SJSA1 (cell line): ENCODE results near the gene PPP2R2C. TPM values are rescaled to one million over a fixed set of nuclear protein-coding genes. Genes with fewer than 3 reads are reported as not detected.

Experiments
- DNase-seq, 2 experiments: peaks; one replicate each; pipeline ENCODE4 v3.0.0-alpha.2; 2015 to 2020; ENCODE audit warnings: low spot score in 2 of 2, low read depth in 1 of 2
- H3K27ac ChIP-seq: fragments of 250-450 bp; sonication (Bioruptor Pico); 2 replicates; pipeline ENCODE4 v1.5.1; 2020; ENCODE audit warnings: mild to moderate bottlenecking, moderate library complexity
- H3K27me3 ChIP-seq: fragments of 250-450 bp; sonication (Bioruptor Pico); replicated peaks from 2 replicates; pipeline ENCODE4 v1.5.1; 2020; ENCODE audit warnings: mild to moderate bottlenecking, moderate library complexity
- H3K36me3 ChIP-seq: fragments of 250-450 bp; sonication (Bioruptor Pico); 2 replicates; pipeline ENCODE4 v1.5.1; 2020; ENCODE audit warnings: mild to moderate bottlenecking
- H3K4me1 ChIP-seq: fragments of 250-450 bp; sonication (Bioruptor Pico); replicated peaks from 2 replicates; pipeline ENCODE4 v1.6.1; 2021; ENCODE audit warnings: mild to moderate bottlenecking
- H3K4me3 ChIP-seq: fragments of 250-450 bp; sonication (Bioruptor Pico); 2 replicates; pipeline ENCODE4 v1.5.1; 2020; ENCODE audit warnings: mild to moderate bottlenecking
- H3K9me3 ChIP-seq: fragments of 250-450 bp; sonication (Bioruptor Pico); replicated peaks from 2 replicates; pipeline ENCODE4 v1.5.1; 2020; ENCODE audit warnings: mild to moderate bottlenecking
- total RNA-seq: library from RNA; depleted of rRNA; stranded (reverse); fragments of >200 nt; shearing (Covaris generic); gene quantifications from 2 replicates; pipeline ENCODE4 v1.2.3, GENCODE V29; 2014

PPP2R2C gene
- total RNA-seq, 1 experiment from 2014 or later: not detected

GRCh38 chr4:6357476-6357875 lies 114.9 kb downstream of the PPP2R2C start:
- no peak for DNase-seq
- Histone ChIP-seq H3K4me1 (no peaks in the 10 kb centered on the region), H3K36me3 (no peaks in the 10 kb centered on the region), H3K4me3 (no peak overlapping the region), H3K27me3 (no peaks in the 10 kb centered on the region), H3K9me3 (no peaks in the 10 kb centered on the region), H3K27ac (no peak overlapping the region)

- H3K9me3 ChIP-seq: no peaks in the 10 kb centered on the region
- no peaks in the 10 kb centered on the region for H3K4me1 ChIP-seq
- no peak for DNase-seq
Observed at GRCh38 chr4:6356076-6356560, 116.3 kb downstream of the PPP2R2C start.

GRCh38 chr4:6355052-6355451 lies 117.4 kb downstream of the PPP2R2C start:
- no peaks in the 10 kb centered on the region for H3K4me1 ChIP-seq
- H3K9me3 ChIP-seq: no peaks in the 10 kb centered on the region
- no peaks in the 10 kb centered on the region for H3K27me3 ChIP-seq
- no peaks in the 10 kb centered on the region for H3K36me3 ChIP-seq
- no peak for DNase-seq
- H3K4me3 ChIP-seq: no peak overlapping the region
- H3K27ac ChIP-seq: no peak overlapping the region

More at GRCh38 chr4:6356076-6356560, 116.3 kb downstream of the PPP2R2C start:
- Histone ChIP-seq H3K27me3 (no peaks in the 10 kb centered on the region), H3K36me3 (no peaks in the 10 kb centered on the region), H3K27ac (no peak overlapping the region), H3K4me3 (no peak overlapping the region)

GRCh38 chr4:6354626-6355025 lies 117.8 kb downstream of the PPP2R2C start:
- Histone ChIP-seq H3K4me1 (no peaks in the 10 kb centered on the region), H3K27me3 (no peaks in the 10 kb centered on the region), H3K4me3 (no peak overlapping the region), H3K36me3 (no peaks in the 10 kb centered on the region), H3K27ac (no peak overlapping the region), H3K9me3 (no peaks in the 10 kb centered on the region)
- no peak for DNase-seq

- Histone ChIP-seq H3K4me3 (no peak overlapping the region), H3K4me1 (no peaks in the 10 kb centered on the region), H3K9me3 (no peaks in the 10 kb centered on the region), H3K27ac (no peak overlapping the region), H3K36me3 (no peaks in the 10 kb centered on the region), H3K27me3 (no peaks in the 10 kb centered on the region)
- no peak for DNase-seq
Observed at GRCh38 chr4:6354119-6354518, 118.3 kb downstream of the PPP2R2C start.

- Histone ChIP-seq H3K27me3 (no peaks in the 10 kb centered on the region), H3K27ac (no peak overlapping the region), H3K4me1 (no peaks in the 10 kb centered on the region), H3K9me3 (no peaks in the 10 kb centered on the region), H3K4me3 (no peak overlapping the region), H3K36me3 (no peaks in the 10 kb centered on the region)
- DNase-seq: no peak
Observed at GRCh38 chr4:6352031-6352692, 120.3 kb downstream of the PPP2R2C start.

GRCh38 chr4:6351246-6352000 lies 121.0 kb downstream of the PPP2R2C start:
- Histone ChIP-seq H3K4me3 (no peak overlapping the region), H3K36me3 (no peaks in the 10 kb centered on the region), H3K27ac (no peak overlapping the region), H3K27me3 (no peaks in the 10 kb centered on the region), H3K9me3 (no peaks in the 10 kb centered on the region), H3K4me1 (no peaks in the 10 kb centered on the region)
- no peak for DNase-seq

GRCh38 chr4:6350646-6351045 lies 121.8 kb downstream of the PPP2R2C start:
- Histone ChIP-seq H3K4me1 (no peaks in the 10 kb centered on the region), H3K9me3 (no peaks in the 10 kb centered on the region), H3K27me3 (no peaks in the 10 kb centered on the region), H3K27ac (no peak overlapping the region), H3K4me3 (no peak overlapping the region), H3K36me3 (no peaks in the 10 kb centered on the region)
- no peak for DNase-seq

GRCh38 chr4:6349896-6350603 lies 122.4 kb downstream of the PPP2R2C start:
- Histone ChIP-seq H3K4me3 (no peak overlapping the region), H3K27me3 (no peaks in the 10 kb centered on the region), H3K27ac (no peak overlapping the region), H3K4me1 (no peaks in the 10 kb centered on the region), H3K36me3 (no peaks in the 10 kb centered on the region), H3K9me3 (no peaks in the 10 kb centered on the region)
- DNase-seq: no peak

- no peak overlapping the region for H3K27ac ChIP-seq
- H3K27me3 ChIP-seq: no peaks in the 10 kb centered on the region
- H3K36me3 ChIP-seq: no peaks in the 10 kb centered on the region
- no peaks in the 10 kb centered on the region for H3K4me1 ChIP-seq
- no peak overlapping the region for H3K4me3 ChIP-seq
- DNase-seq: no peak
- H3K9me3 ChIP-seq: no peaks in the 10 kb centered on the region
Observed at GRCh38 chr4:6348408-6348807, 124.0 kb downstream of the PPP2R2C start.

GRCh38 chr4:6347511-6348045 lies 124.8 kb downstream of the PPP2R2C start:
- Histone ChIP-seq H3K9me3 (no peaks in the 10 kb centered on the region), H3K4me3 (no peak overlapping the region), H3K27me3 (no peaks in the 10 kb centered on the region), H3K27ac (no peak overlapping the region), H3K36me3 (no peaks in the 10 kb centered on the region), H3K4me1 (no peaks in the 10 kb centered on the region)
- DNase-seq: no peak

GRCh38 chr4:6346373-6347110 lies 125.9 kb downstream of the PPP2R2C start:
- no peak overlapping the region for H3K4me3 ChIP-seq
- no peaks in the 10 kb centered on the region for H3K27me3 ChIP-seq
- DNase-seq: no peak
- H3K4me1 ChIP-seq: no peaks in the 10 kb centered on the region
- H3K36me3 ChIP-seq: no peaks in the 10 kb centered on the region
- H3K9me3 ChIP-seq: no peaks in the 10 kb centered on the region
- H3K27ac ChIP-seq: no peak overlapping the region

GRCh38 chr4:6345866-6346265 lies 126.5 kb downstream of the PPP2R2C start:
- Histone ChIP-seq H3K27me3 (no peaks in the 10 kb centered on the region), H3K4me1 (no peaks in the 10 kb centered on the region), H3K36me3 (no peaks in the 10 kb centered on the region), H3K4me3 (no peak overlapping the region), H3K9me3 (no peaks in the 10 kb centered on the region), H3K27ac (no peak overlapping the region)
- no peak for DNase-seq
